ENCODE data around the gene USP17L26. TPM values are rescaled to one million over a fixed set of nuclear protein-coding genes. Genes with fewer than 3 reads are reported as not detected.

USP17L26 gene
- total RNA-seq, 1 donor from 2014 or later, result not detected

Other genes with a start within 250 kb of the USP17L26 start
- not detected in 2 replicates for gene FAM90A26, start 164.2 kb upstream of the USP17L26 start, total RNA-seq
- gene USP17L10, start 124.0 kb upstream of the USP17L26 start, total RNA-seq, result not detected in 2 replicates
- gene USP17L11, start 119.3 kb upstream of the USP17L26 start, total RNA-seq, result not detected in 2 replicates
- not detected in 2 replicates for gene USP17L12, start 114.5 kb upstream of the USP17L26 start, total RNA-seq
- gene USP17L13, start 109.8 kb upstream of the USP17L26 start, total RNA-seq, result not detected in 2 replicates
- 0.14 TPM in 1 of 2 replicates, not detected in the other for gene USP17L15, start 100.3 kb upstream of the USP17L26 start, total RNA-seq
- not detected in 2 replicates for gene USP17L17, start 90.8 kb upstream of the USP17L26 start, total RNA-seq
- gene USP17L18, start 86.0 kb upstream of the USP17L26 start, total RNA-seq, result not detected in 2 replicates
- gene USP17L19, start 81.3 kb upstream of the USP17L26 start, total RNA-seq, result not detected in 2 replicates
- gene USP17L20, start 76.5 kb upstream of the USP17L26 start, total RNA-seq, result not detected in 2 replicates
- gene USP17L21, start 71.8 kb upstream of the USP17L26 start, total RNA-seq, result not detected in 2 replicates
- gene USP17L22, start 67.0 kb upstream of the USP17L26 start, total RNA-seq, result not detected in 2 replicates
- gene USP17L24, start 9.5 kb upstream of the USP17L26 start, total RNA-seq, result not detected in 2 replicates
- not detected in 2 replicates for gene USP17L25, start 4.7 kb upstream of the USP17L26 start, total RNA-seq
- gene USP17L5, start 4.7 kb downstream of the USP17L26 start, total RNA-seq, result not detected in 2 replicates
- gene USP17L27, start 9.5 kb downstream of the USP17L26 start, total RNA-seq, result not detected in 2 replicates
- gene USP17L28, start 14.2 kb downstream of the USP17L26 start, total RNA-seq, result not detected in 2 replicates
- not detected in 2 replicates for gene USP17L29, start 19.0 kb downstream of the USP17L26 start, total RNA-seq
- gene USP17L30, start 28.5 kb downstream of the USP17L26 start, total RNA-seq, result not detected in 2 replicates
- not detected in 2 replicates for gene DEFB131A, start 109.8 kb downstream of the USP17L26 start, total RNA-seq